ENCODE measurements around the gene OPCML.

The OPCML gene

GRCh38 chr11:133222425-133223330 lies 309.6 kb downstream of the OPCML start:
- no peak for DNase-seq

GRCh38 chr11:133219543-133219942 lies 312.8 kb downstream of the OPCML start:
- no peak for DNase-seq

GRCh38 chr11:133216813-133217212 lies 315.5 kb downstream of the OPCML start:
- no peak for DNase-seq

GRCh38 chr11:133215596-133216230 lies 316.6 kb downstream of the OPCML start:
- DNase-seq: no peak

- no peak for DNase-seq
Observed at GRCh38 chr11:133214646-133215045, 317.7 kb downstream of the OPCML start.

- DNase-seq: no peak
Observed at GRCh38 chr11:133212201-133212600, 320.1 kb downstream of the OPCML start.

GRCh38 chr11:133207995-133208394 lies 324.3 kb downstream of the OPCML start:
- no peak for DNase-seq

GRCh38 chr11:133206313-133207005 lies 325.8 kb downstream of the OPCML start:
- DNase-seq: no peak

GRCh38 chr11:133204158-133204557 lies 328.1 kb downstream of the OPCML start:
- no peak for DNase-seq

- no peak for DNase-seq
Observed at GRCh38 chr11:133202816-133203215, 329.5 kb downstream of the OPCML start.

- DNase-seq: no peak
Observed at GRCh38 chr11:133198438-133198837, 333.9 kb downstream of the OPCML start.

- DNase-seq: no peak
Observed at GRCh38 chr11:133197425-133197824, 334.9 kb downstream of the OPCML start.

- DNase-seq: no peak
Observed at GRCh38 chr11:133191931-133192330, 340.4 kb downstream of the OPCML start.

- DNase-seq: no peak
Observed at GRCh38 chr11:133181667-133182066, 350.6 kb downstream of the OPCML start.

GRCh38 chr11:133181066-133181465 lies 351.2 kb downstream of the OPCML start:
- no peak for DNase-seq

- no peak for DNase-seq
Observed at GRCh38 chr11:133180201-133180600, 352.1 kb downstream of the OPCML start.

- DNase-seq: no peak
Observed at GRCh38 chr11:133176748-133177147, 355.6 kb downstream of the OPCML start.

GRCh38 chr11:133175103-133175502 lies 357.2 kb downstream of the OPCML start:
- DNase-seq: no peak

GRCh38 chr11:133173810-133174412 lies 358.4 kb downstream of the OPCML start:
- DNase-seq: no peak

- no peak for DNase-seq
Observed at GRCh38 chr11:133172349-133172748, 360.0 kb downstream of the OPCML start.

- DNase-seq: no peak
Observed at GRCh38 chr11:133171374-133171773, 360.9 kb downstream of the OPCML start.

- no peak for DNase-seq
Observed at GRCh38 chr11:133168016-133168415, 364.3 kb downstream of the OPCML start.

- DNase-seq: no peak
Observed at GRCh38 chr11:133166662-133167061, 365.6 kb downstream of the OPCML start.

Data from stimulated activated CD4-positive, alpha-beta T cell treated with anti-CD3 and anti-CD28 coated beads, Interleukin-1b, Interleukin-23, amount 100 ng/mL, for 48 hours (primary cell).